Breast epithelium (tissue), 4 donors: ENCODE results near the gene IKZF3. TPM values are rescaled to one million over a fixed set of nuclear protein-coding genes. Genes with fewer than 3 reads are reported as not detected.
A peak's percentile ranks its signal among the peaks of the same experiment; 100 is the strongest.

Experiments used
- DNase-seq, 2 donors: peaks; one replicate each; pipeline ENCODE4 v3.0.0-alpha.2; 2019; ENCODE audit warnings: low spot score in 2 of 2
- H3K27ac ChIP-seq, 2 donors: fragments of 200-600 bp; sonication (generic) in 1 of 2; one replicate each; pipeline ENCODE4 v1.5.1; 2016 to 2019; ENCODE audit warnings: mild to moderate bottlenecking in 1 of 2
- H3K27me3 ChIP-seq, 2 donors: fragments of 200-600 bp; sonication (generic) in 1 of 2; one replicate each; pipeline versions ENCODE4 v1.5.1 to v1.6.0; 2017 to 2019; ENCODE audit warnings: control low read depth in 1 of 2, mild to moderate bottlenecking in 1 of 2
- H3K36me3 ChIP-seq: fragments of 200-600 bp; one replicate; pipeline ENCODE4 v1.5.1; 2019
- H3K4me1 ChIP-seq, 2 donors: fragments of 200-600 bp; sonication (generic); one replicate each; pipeline ENCODE4 v1.5.1; 2016 to 2019; ENCODE audit warnings: control low read depth in 1 of 2
- H3K4me3 ChIP-seq, 3 donors: fragments of 200-600 bp; sonication (generic); 1 replicate in 2 of 3; 2 replicates in 1 of 3; pipeline ENCODE4 v1.5.1; 2016 to 2019; ENCODE audit warnings: mild to moderate bottlenecking in 3 of 3, moderate library complexity in 2 of 3
- H3K9me3 ChIP-seq, 2 donors: fragments of 200-600 bp; sonication (generic) in 1 of 2; one replicate each; pipeline ENCODE4 v1.5.1; 2016 to 2019; ENCODE audit warnings: control low read depth in 1 of 2
- CTCF ChIP-seq, 3 donors: fragments of 450-650 bp; IDR thresholded peaks; one replicate each; pipeline ENCODE4 v1.5.1; 2016 to 2017; ENCODE audit warnings: antibody characterized with exemption in 3 of 3, mild to moderate bottlenecking in 3 of 3, moderate library complexity in 3 of 3
- POLR2A ChIP-seq: fragments of 450-650 bp; IDR thresholded peaks from one replicate; pipeline ENCODE4 v1.6.1; 2016; ENCODE audit warnings: antibody characterized with exemption, mild to moderate bottlenecking, moderate library complexity
- POLR2AphosphoS5 ChIP-seq, 3 donors: sonication (generic); formaldehyde crosslinking; IDR thresholded peaks; one replicate each; pipeline ENCODE4 v1.6.1; 2017; ENCODE audit warnings: antibody characterized with exemption in 3 of 3
- intact Hi-C: fragments of 100-400 bp; cut with DNase I; formaldehyde crosslinking; loops from one replicate; pipeline ENCODE4 v1.15.1; 2023; ENCODE audit warnings: low total_unique reads
- total RNA-seq, 3 donors: library from RNA; depleted of rRNA; stranded (reverse); fragments of >200 nt; gene quantifications; one replicate each; pipeline ENCODE4 v1.1.0, GENCODE V29; 2016

IKZF3 gene
- total RNA-seq, 3 donors from 2014 or later = 1.8 to 4.8 (median 2.3) TPM

- peak; percentile 91 for DNase-seq
- no peaks in the 10 kb centered on the region for H3K4me1 ChIP-seq
- H3K27me3 ChIP-seq = no peaks in the 10 kb centered on the region
- TF ChIP-seq POLR2A (peak; percentile 54), POLR2AphosphoS5 (IDR thresholded peaks at IDR 0.05) (peak; percentile 9 to 77 (median 35)), CTCF (IDR thresholded peaks at IDR 0.05) (no peak)
- H3K27ac ChIP-seq = peak within 1 kb of the TSS; percentile 99
- H3K4me3 ChIP-seq = peak within 1 kb of the TSS; percentile 20 to 72 (median 71)
- H3K36me3 ChIP-seq = no peaks in the 10 kb centered on the region
- H3K9me3 ChIP-seq = no peaks in the 10 kb centered on the region
- intact Hi-C loops = no loop called here
Measured at GRCh38 chr17:39737760-39738567, 126.1 kb downstream of the IKZF3 start, which contains the start of gene GRB7. Gene GRB7 (plus strand): TSS chr17:39737938. CDS start chr17:39742302, 4,364 bp downstream.

GRCh38 chr17:39737206-39737759 lies 126.8 kb downstream of the IKZF3 start:
- Histone ChIP-seq H3K27ac (peak overlapping the region; percentile 99), H3K27me3 (no peaks in the 10 kb centered on the region), H3K9me3 (no peaks in the 10 kb centered on the region), H3K4me1 (no peaks in the 10 kb centered on the region), H3K36me3 (no peaks in the 10 kb centered on the region), H3K4me3 (peak overlapping the region in 2 of 3 donors; percentile 71 to 72)
- TF ChIP-seq POLR2AphosphoS5 (IDR thresholded peaks at IDR 0.05) = no peak
- TF ChIP-seq POLR2A = no peak
- no peak for TF ChIP-seq CTCF (IDR thresholded peaks at IDR 0.05)
- DNase-seq = no peak
- intact Hi-C loops = no loop called here

- Histone ChIP-seq H3K27me3 (no peaks in the 10 kb centered on the region), H3K4me3 (peak overlapping the region in 1 of 3 donors; percentile 72), H3K36me3 (no peaks in the 10 kb centered on the region), H3K27ac (peak overlapping the region; percentile 99), H3K4me1 (no peaks in the 10 kb centered on the region), H3K9me3 (no peaks in the 10 kb centered on the region)
- TF ChIP-seq CTCF (IDR thresholded peaks at IDR 0.05) (no peak), POLR2AphosphoS5 (IDR thresholded peaks at IDR 0.05) (no peak), POLR2A (no peak)
- no peak for DNase-seq
- intact Hi-C loops = no loop called here
Measured at GRCh38 chr17:39736319-39737165, 127.6 kb downstream of the IKZF3 start.

GRCh38 chr17:39735882-39736281 lies 128.2 kb downstream of the IKZF3 start:
- Histone ChIP-seq H3K4me1 (no peaks in the 10 kb centered on the region), H3K27ac (peak overlapping the region; percentile 99), H3K27me3 (no peaks in the 10 kb centered on the region), H3K36me3 (no peaks in the 10 kb centered on the region), H3K4me3 (no peak overlapping the region), H3K9me3 (no peaks in the 10 kb centered on the region)
- no peak for DNase-seq
- no peak for TF ChIP-seq CTCF (IDR thresholded peaks at IDR 0.05)
- no peak for TF ChIP-seq POLR2A
- no peak for TF ChIP-seq POLR2AphosphoS5 (IDR thresholded peaks at IDR 0.05)
- intact Hi-C loops = no loop called here
